Heart left ventricle (tissue), 16 donors: ENCODE results near the gene EXOSC10. TPM values are rescaled to one million over a fixed set of nuclear protein-coding genes. Genes with fewer than 3 reads are reported as not detected.
"Not testable (repeated sequence)": the region's sequence is repeated elsewhere in the genome, so short reads cannot be mapped to it uniquely, and the experiment has no call there.

ENCODE experiments used
- ATAC-seq, 4 donors: fragments of 200-7000 bp; cut with Tn5 transposase; one replicate each; pipeline ENCODE4 v1.9.1; 2020 to 2022; ENCODE audit warnings: moderate library complexity in 4 of 4, mild to moderate bottlenecking in 3 of 4, moderate number of reproducible peaks in 1 of 4
- DNase-seq, 5 donors: peaks; one replicate each; pipeline ENCODE4 v3.0.0-alpha.2; 2020
- H3K27ac ChIP-seq, 12 donors: fragments of 200-600 bp; sonication (generic) in 4 of 12; one replicate each; pipeline versions ENCODE4 v1.5.0 to v1.8.0; 2016 to 2022; ENCODE audit warnings: mild to moderate bottlenecking in 2 of 12
- H3K27me3 ChIP-seq, 9 donors: fragments of 200-600 bp; sonication (generic) in 2 of 9; one replicate each; pipeline versions ENCODE4 v1.5.1 to v1.8.0; 2016 to 2022; ENCODE audit warnings: mild to moderate bottlenecking in 3 of 9
- H3K36me3 ChIP-seq, 9 donors: fragments of 200-600 bp; sonication (generic) in 2 of 9; one replicate each; pipeline versions ENCODE4 v1.5.0 to v1.8.0; 2018 to 2022; ENCODE audit warnings: mild to moderate bottlenecking in 2 of 9
- H3K4me1 ChIP-seq, 12 donors: fragments of 200-600 bp; sonication (generic) in 4 of 12; one replicate each; pipeline versions ENCODE4 v1.5.0 to v1.8.0; 2016 to 2022; ENCODE audit warnings: mild to moderate bottlenecking in 3 of 12
- H3K4me3 ChIP-seq, 12 donors: fragments of 200-600 bp; sonication (generic) in 4 of 12; one replicate each; pipeline versions ENCODE4 v1.5.0 to v1.8.0; 2017 to 2022; ENCODE audit warnings: mild to moderate bottlenecking in 9 of 12, moderate library complexity in 4 of 12
- H3K9me3 ChIP-seq, 12 donors: fragments of 200-600 bp; sonication (generic) in 4 of 12; one replicate each; pipeline versions ENCODE4 v1.5.0 to v1.8.0; 2016 to 2022; ENCODE audit warnings: mild to moderate bottlenecking in 1 of 12
- CTCF ChIP-seq, 12 donors: fragments of 200-600 bp; sonication (generic) in 4 of 12; IDR thresholded peaks; one replicate each; pipeline versions ENCODE4 v1.5.0 to v1.8.0; 2018 to 2022; ENCODE audit warnings: antibody characterized with exemption in 12 of 12, mild to moderate bottlenecking in 5 of 12
- POLR2A ChIP-seq, 2 donors: fragments of 450-650 bp; IDR thresholded peaks; one replicate each; pipeline ENCODE4 v1.6.1; 2017; ENCODE audit warnings: antibody characterized with exemption in 2 of 2, mild to moderate bottlenecking in 2 of 2, moderate library complexity in 2 of 2
- WGBS, 4 donors: extraction: QIAGEN DNeasy Blood & Tissue Kit in 2 of 4; methylation state at CpG; one replicate each; pipeline versions ENCODE4 v1.1.5 to v1.1.7; 2013 to 2018; 5-methylcytosine and 5-hydroxymethylcytosine counted together
- intact Hi-C, 10 donors: fragments of 100-400 bp; cut with DNase I; formaldehyde crosslinking; loops; one replicate each; pipeline versions ENCODE4 v1.11.1 to v1.14.2; 2022
- polyA plus RNA-seq, 2 donors: library from polyadenylated mRNA; stranded (reverse); fragments of 200-250 nt; gene quantifications; one replicate each; pipeline ENCODE4 v1.2.3, GENCODE V29; 2013
- total RNA-seq, 9 donors: library from RNA; depleted of rRNA in 2 of 9; stranded (reverse); fragments of >200 nt in 2 of 9; fragmentation: NEBNext Ultra II Directional in 3 of 9; extraction: Animal tissue kit (Norgen Biotek cat#: 25700) in 3 of 9; gene quantifications; one replicate each; pipeline versions ENCODE4 v1.1.0 to v1.2.4, GENCODE V29; 2016 to 2023
- donor health status: ischemic (EF 13 %, LVEDD 7.1; RV severe dilation, severe dysfunction).
- donor health status: healthy with polysubstance abuse.
- donor health status: DM: no; HTN: yes; CAD: no.
- donor health status: DM: no; HTN: no; CAD: no.
- donor health status: ischemic (EF 25% LVEDD 6.9; RV normal size, moderate dysfunction).
- donor health status: ischemic (EF 25% LVEDD 5.7; RV mildly dilated, moderate dysfunction).
- donor health status: healthy.
- donor health status: DM: yes; HTN: yes; CAD: no.
- donor health status: ischemic (EF 35%, LVEDD 5.7; RV mildly dilated, moderate dysfunction).
- donor health status: nonischemic (EF 11% LVEDD 7.7; RV severe dilation, severe dysfunction).
- donor health status: DM: yes; HTN: yes; CAD: no.
- donor health status: PGD.
- donor health status: ischemic (EF 29% LVEDD 5.4; RV normal size, mild dysfunction).
- donor health status: nonischemic (EF 23%, LVEDD 6.1; RV moderate dilation, normal function).

The EXOSC10 gene
- total and polyA plus RNA-seq, 11 donors = 16.4 to 34.8 (median 22.5) TPM

GRCh38 chr1:11067716-11068599 is 31.7 kb downstream of the EXOSC10 start:
- ATAC-seq (no peak), DNase-seq (no peak)
- H3K27ac ChIP-seq = no peak overlapping the region
- no peaks in the 10 kb centered on the region for H3K4me1 ChIP-seq
- no peaks in the 10 kb centered on the region for H3K27me3 ChIP-seq
- H3K36me3 ChIP-seq = peaks cover 0 to 96% (median 88%) of the 10 kb centered on the region in 9 donors
- intact Hi-C loops = no loop called here
- TF ChIP-seq CTCF (IDR thresholded peaks at IDR 0.05) (no peak), POLR2A (IDR thresholded peaks at IDR 0.05) (no peak)
- peaks cover 0 to 3% (median 0%) of the 10 kb centered on the region in 12 donors for H3K9me3 ChIP-seq
- no peak overlapping the region for H3K4me3 ChIP-seq
- WGBS, 4 donors = 92 to 95% (median 93%) methylated on average over 18 of the region's 18 CpGs

- ATAC-seq (no peak), DNase-seq (no peak)
- intact Hi-C loops = no loop called here
- H3K36me3 ChIP-seq = peaks cover 0 to 75% (median 67%) of the 10 kb centered on the region in 9 donors
- no peak for TF ChIP-seq POLR2A (IDR thresholded peaks at IDR 0.05)
- no peak for TF ChIP-seq CTCF (IDR thresholded peaks at IDR 0.05)
- no peaks in the 10 kb centered on the region for H3K27me3 ChIP-seq
- 96 to 100% (median 98%) methylated on average over 1 of the region's 1 CpG for WGBS, 4 donors
- H3K4me3 ChIP-seq = no peak overlapping the region
- no peak overlapping the region for H3K27ac ChIP-seq
- peaks cover 0 to 12% (median 6%) of the 10 kb centered on the region in 12 donors for H3K4me1 ChIP-seq
- peaks cover 0 to 3% (median 0%) of the 10 kb centered on the region in 12 donors for H3K9me3 ChIP-seq
These were observed 33.9 kb downstream of the EXOSC10 start for GRCh38 chr1:11065796-11066195.

GRCh38 chr1:11064942-11065341 is 34.7 kb downstream of the EXOSC10 start:
- intact Hi-C loops = no loop called here
- Histone ChIP-seq H3K27ac (no peak overlapping the region), H3K9me3 (peaks cover 0 to 3% (median 0%) of the 10 kb centered on the region in 12 donors), H3K27me3 (no peaks in the 10 kb centered on the region), H3K4me3 (no peak overlapping the region), H3K4me1 (peaks cover 0 to 17% (median 9%) of the 10 kb centered on the region in 12 donors), H3K36me3 (peaks cover 0 to 66% (median 59%) of the 10 kb centered on the region in 9 donors)
- no peak for TF ChIP-seq POLR2A (IDR thresholded peaks at IDR 0.05)
- TF ChIP-seq CTCF (IDR thresholded peaks at IDR 0.05) = no peak
- 96 to 99% (median 98%) methylated on average over 3 of the region's 3 CpGs for WGBS, 4 donors
- ATAC-seq (no peak), DNase-seq (no peak)

- ATAC-seq, H3K27me3 ChIP-seq, intact Hi-C loops, DNase-seq, H3K27ac ChIP-seq, H3K4me3 ChIP-seq, H3K9me3 ChIP-seq: not testable (repeated sequence)
- H3K36me3 ChIP-seq = peaks cover 0 to 57% (median 50%) of the 10 kb centered on the region in 9 donors
- H3K4me1 ChIP-seq = peaks cover 0 to 20% (median 11%) of the 10 kb centered on the region in 12 donors
- WGBS, 4 donors = 86 to 91% (median 86%) methylated on average over 17 to 18 of the region's 18 CpGs
These were observed 35.6 kb downstream of the EXOSC10 start for GRCh38 chr1:11063937-11064537.
